ENCODE results near the gene OST4.

Gene OST4

GRCh38 chr2:27051902-27052645 lies 19.4 kb downstream of the OST4 start:
- ATAC-seq (ENCODE audit: low read depth) (no peak), DNase-seq (ENCODE audit: low spot score) (no peak)

GRCh38 chr2:27050996-27051901 lies 20.2 kb downstream of the OST4 start, which contains the start of gene AGBL5:
AGBL5 (plus strand) TSS chr2:27051668; CDS start chr2:27052959, 1,291 bp downstream.
- Histone ChIP-seq H3K4me1 (ENCODE audit: insufficient read depth, poor library complexity, severe bottlenecking) (peaks cover 3% of the 10 kb centered on the region), H3K4me3 (ENCODE audit: severe bottlenecking) (peak within 1 kb of the TSS; percentile 73), H3K27me3 (ENCODE audit: insufficient read depth, poor library complexity, severe bottlenecking) (no peaks in the 10 kb centered on the region), H3K9me3 (ENCODE audit: severe bottlenecking) (no peaks in the 10 kb centered on the region), H3K36me3 (ENCODE audit: low read depth) (peaks cover 24% of the 10 kb centered on the region), H3K27ac (ENCODE audit: poor library complexity, severe bottlenecking) (peak within 1 kb of the TSS; percentile 64)
- peak; percentile 69 for ATAC-seq (ENCODE audit: low read depth)
- peak; percentile 94 for DNase-seq (ENCODE audit: low spot score)
- no peak for TF ChIP-seq CTCF (IDR thresholded peaks at IDR 0.05; ENCODE audit: poor library complexity, severe bottlenecking)

More at GRCh38 chr2:27051902-27052645, 19.4 kb downstream of the OST4 start:
- H3K4me3 ChIP-seq (ENCODE audit: severe bottlenecking) = peak overlapping the region; percentile 73
- peaks cover 30% of the 10 kb centered on the region for H3K36me3 ChIP-seq (ENCODE audit: low read depth)
- peak overlapping the region; percentile 64 for H3K27ac ChIP-seq (ENCODE audit: poor library complexity, severe bottlenecking)
- peaks cover 3% of the 10 kb centered on the region for H3K4me1 ChIP-seq (ENCODE audit: insufficient read depth, poor library complexity, severe bottlenecking)
- no peaks in the 10 kb centered on the region for H3K27me3 ChIP-seq (ENCODE audit: insufficient read depth, poor library complexity, severe bottlenecking)
- no peaks in the 10 kb centered on the region for H3K9me3 ChIP-seq (ENCODE audit: severe bottlenecking)
- no peak for TF ChIP-seq CTCF (IDR thresholded peaks at IDR 0.05; ENCODE audit: poor library complexity, severe bottlenecking)

GRCh38 chr2:27050281-27050995 lies 21.0 kb downstream of the OST4 start:
- Histone ChIP-seq H3K9me3 (ENCODE audit: severe bottlenecking) (no peaks in the 10 kb centered on the region), H3K36me3 (ENCODE audit: low read depth) (peaks cover 15% of the 10 kb centered on the region), H3K4me3 (ENCODE audit: severe bottlenecking) (peak overlapping the region; percentile 73), H3K27me3 (ENCODE audit: insufficient read depth, poor library complexity, severe bottlenecking) (no peaks in the 10 kb centered on the region), H3K4me1 (ENCODE audit: insufficient read depth, poor library complexity, severe bottlenecking) (peaks cover 3% of the 10 kb centered on the region), H3K27ac (ENCODE audit: poor library complexity, severe bottlenecking) (peak overlapping the region; percentile 64)
- peak; percentile 19 for TF ChIP-seq CTCF (IDR thresholded peaks at IDR 0.05; ENCODE audit: poor library complexity, severe bottlenecking)
- peak; percentile 71 for ATAC-seq (ENCODE audit: low read depth)
- DNase-seq (ENCODE audit: low spot score) = peak; percentile 82

- H3K27me3 ChIP-seq (ENCODE audit: insufficient read depth, poor library complexity, severe bottlenecking) = no peaks in the 10 kb centered on the region
- TF ChIP-seq CTCF (IDR thresholded peaks at IDR 0.05; ENCODE audit: poor library complexity, severe bottlenecking) = no peak
- H3K36me3 ChIP-seq (ENCODE audit: low read depth) = peaks cover 8% of the 10 kb centered on the region
- H3K4me3 ChIP-seq (ENCODE audit: severe bottlenecking) = peak overlapping the region; percentile 73
- ATAC-seq (ENCODE audit: low read depth) = peak; percentile 2
- no peaks in the 10 kb centered on the region for H3K9me3 ChIP-seq (ENCODE audit: severe bottlenecking)
- H3K4me1 ChIP-seq (ENCODE audit: insufficient read depth, poor library complexity, severe bottlenecking) = peaks cover 3% of the 10 kb centered on the region
- no peak for DNase-seq (ENCODE audit: low spot score)
- H3K27ac ChIP-seq (ENCODE audit: poor library complexity, severe bottlenecking) = peak overlapping the region; percentile 64
Measured at GRCh38 chr2:27049422-27050280, 21.8 kb downstream of the OST4 start.
